HL-60 (cell line): Measurements from ENCODE around the gene PADI6.

Source experiments
- POLR2AphosphoS5 ChIP-seq: IDR thresholded peaks from 2 replicates; pipeline ENCODE4 v1.6.1; 2012; ENCODE audit warnings: low read depth
- REST ChIP-seq: IDR thresholded peaks from 2 replicates; pipeline ENCODE4 v1.6.1; 2012; ENCODE audit warnings: low read depth; ENCODE audit not compliant: insufficient replicate concordance
- SPI1 ChIP-seq: IDR thresholded peaks from 2 replicates; pipeline ENCODE4 v1.6.1; 2012; ENCODE audit warnings: low read depth, mild to moderate bottlenecking, borderline replicate concordance
- TF ChIP-seq, protein P1 (sequence below): IDR thresholded peaks from one replicate; pipeline ENCODE4 v1.5.1; 2011; ENCODE audit warnings: low read length, control low read depth, inconsistent platforms; ENCODE audit not compliant: insufficient read depth

- TF ChIP-seq, protein P1, sequence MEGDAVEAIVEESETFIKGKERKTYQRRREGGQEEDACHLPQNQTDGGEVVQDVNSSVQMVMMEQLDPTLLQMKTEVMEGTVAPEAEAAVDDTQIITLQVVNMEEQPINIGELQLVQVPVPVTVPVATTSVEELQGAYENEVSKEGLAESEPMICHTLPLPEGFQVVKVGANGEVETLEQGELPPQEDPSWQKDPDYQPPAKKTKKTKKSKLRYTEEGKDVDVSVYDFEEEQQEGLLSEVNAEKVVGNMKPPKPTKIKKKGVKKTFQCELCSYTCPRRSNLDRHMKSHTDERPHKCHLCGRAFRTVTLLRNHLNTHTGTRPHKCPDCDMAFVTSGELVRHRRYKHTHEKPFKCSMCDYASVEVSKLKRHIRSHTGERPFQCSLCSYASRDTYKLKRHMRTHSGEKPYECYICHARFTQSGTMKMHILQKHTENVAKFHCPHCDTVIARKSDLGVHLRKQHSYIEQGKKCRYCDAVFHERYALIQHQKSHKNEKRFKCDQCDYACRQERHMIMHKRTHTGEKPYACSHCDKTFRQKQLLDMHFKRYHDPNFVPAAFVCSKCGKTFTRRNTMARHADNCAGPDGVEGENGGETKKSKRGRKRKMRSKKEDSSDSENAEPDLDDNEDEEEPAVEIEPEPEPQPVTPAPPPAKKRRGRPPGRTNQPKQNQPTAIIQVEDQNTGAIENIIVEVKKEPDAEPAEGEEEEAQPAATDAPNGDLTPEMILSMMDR: no peak
- TF ChIP-seq POLR2AphosphoS5: no peak
- TF ChIP-seq REST: no peak
- no peak for TF ChIP-seq SPI1
These were observed 32.8 kb downstream of the PADI6 start for GRCh38 chr1:17404820-17405219.
